K562 (cell line): ENCODE measurements around the gene TSTD1. TPM values are rescaled to one million over a fixed set of nuclear protein-coding genes. Genes with fewer than 3 reads are reported as not detected.
A peak's percentile ranks its signal among the peaks of the same experiment; 100 is the strongest.

Source experiments
- ATAC-seq: fragments of 200-7000 bp; cut with Tn5 transposase; 3 replicates; pipeline ENCODE4 v1.9.1; 2020; ENCODE audit warnings: moderate library complexity
- BruUV-seq: library from RNA; stranded (reverse); fragments of 400-500 nt; replicated peaks from 2 replicates; lab custom pipeline; 2021; lab: Mats Ljungman, UMichigan
- CTCF ChIA-PET: fragments of 300-600 bp; formaldehyde crosslinking; extraction: SDS; loops from one replicate; lab custom pipeline; 2021; ENCODE audit warnings: low intra/inter-chr PET ratio; lab: Yijun Ruan, JAX
- POLR2A ChIA-PET: fragments of 300-600, 350-650 bp; sonication (Branson Sonifier 250); formaldehyde crosslinking; extraction: SDS; loops from one replicate; lab custom pipeline; 2021; ENCODE audit warnings: antibody characterized with exemption, inconsistent platforms; lab: Yijun Ruan, JAX
- DNase-seq, 4 experiments: peaks; one replicate each; pipeline versions ENCODE4 v3.0.0 to v3.0.0-alpha.2; 2011 to 2018; ENCODE audit warnings: low spot score in 3 of 4, mixed read lengths in 3 of 4; ENCODE audit errors: extremely low read depth in 1 of 4
- FAIRE-seq: peaks from 2 replicates; lab custom pipeline; 2011; peaks lifted over from hg19 to GRCh38; lab: Jason Lieb, UNC
- H2AFZ ChIP-seq: 2 replicates; pipeline ENCODE4 v1.6.0; 2011; ENCODE audit warnings: low read depth, low read length, control low read depth, inconsistent platforms
- H3K27ac ChIP-seq: fragments of 200-600 bp; 3 replicates; pipeline ENCODE4 v1.8.0; 2011; ENCODE audit warnings: low read depth, mild to moderate bottlenecking, control low read depth, inconsistent platforms, low read length, moderate library complexity, mixed read lengths; ENCODE audit errors: extremely low read depth
- H3K27me3 ChIP-seq, 2 experiments: fragments of 300-600 bp in 1 of 2; 2 replicates in 1 of 2; 3 replicates in 1 of 2; pipeline versions ENCODE4 v1.6.0 to v1.8.0; 2011; ENCODE audit warnings: inconsistent platforms in 2 of 2, low read length in 2 of 2, mild to moderate bottlenecking in 1 of 2, mixed read lengths in 1 of 2, moderate library complexity in 1 of 2; ENCODE audit not compliant: control insufficient read depth in 2 of 2, insufficient read depth in 2 of 2
- H3K36me3 ChIP-seq: fragments of 300-600 bp; 3 replicates; pipeline ENCODE4 v1.8.0; 2011; ENCODE audit warnings: mild to moderate bottlenecking, low read length, inconsistent platforms; ENCODE audit not compliant: control insufficient read depth, insufficient read depth
- H3K4me1 ChIP-seq, 2 experiments: fragments of 200-600 bp in 1 of 2; replicated peaks in 1 of 2; 2 replicates in 1 of 2; 3 replicates in 1 of 2; pipeline versions ENCODE4 v1.5.1 to v1.8.0; 2011; ENCODE audit warnings: inconsistent platforms in 2 of 2, low read length in 2 of 2, mild to moderate bottlenecking in 1 of 2, mixed read lengths in 1 of 2, moderate library complexity in 1 of 2; ENCODE audit not compliant: control insufficient read depth in 2 of 2, insufficient read depth in 2 of 2
- H3K4me2 ChIP-seq: 2 replicates; pipeline ENCODE4 v1.6.1; 2011; ENCODE audit warnings: low read length, control low read depth, inconsistent platforms, mixed read lengths; ENCODE audit not compliant: insufficient read depth
- H3K4me3 ChIP-seq: fragments of 200-600 bp; sonication (generic), shearing (Covaris generic); 2 replicates; pipeline ENCODE4 v1.5.1; 2016; ENCODE audit warnings: control low read depth, inconsistent platforms
- H3K79me2 ChIP-seq: fragments of 200-600 bp; 3 replicates; pipeline ENCODE4 v1.8.0; 2011; ENCODE audit warnings: low read length, inconsistent platforms; ENCODE audit not compliant: control insufficient read depth, insufficient read depth
- H3K9ac ChIP-seq, 2 experiments: 2 replicates each; pipeline versions ENCODE4 v1.6.0 to v1.6.1; 2011; ENCODE audit warnings: low read depth in 2 of 2, low read length in 2 of 2, control low read depth in 1 of 2, inconsistent platforms in 1 of 2, mild to moderate bottlenecking in 1 of 2, mixed read lengths in 1 of 2; ENCODE audit not compliant: insufficient read depth in 1 of 2
- H3K9me1 ChIP-seq: one replicate; pipeline ENCODE4 v1.6.0; 2011; ENCODE audit warnings: inconsistent platforms, mild to moderate bottlenecking, low read length, moderate library complexity; ENCODE audit not compliant: control insufficient read depth, insufficient read depth
- H3K9me3 ChIP-seq: replicated peaks from 2 replicates; pipeline ENCODE4 v1.5.1; 2011; ENCODE audit warnings: low read depth, low read length, inconsistent platforms; ENCODE audit not compliant: control insufficient read depth, insufficient read depth
- H4K20me1 ChIP-seq: replicated peaks from 2 replicates; pipeline ENCODE4 v1.6.1; 2011; ENCODE audit warnings: low read length, inconsistent platforms, mixed read lengths; ENCODE audit not compliant: control insufficient read depth, insufficient read depth
- CBX1 ChIP-seq: sonication (generic); IDR thresholded peaks from 2 replicates; pipeline ENCODE4 v1.6.1; 2016; ENCODE audit warnings: antibody characterized with exemption, low read depth, mild to moderate bottlenecking
- NCOA4 ChIP-seq: fragments of 450-650 bp; IDR thresholded peaks from 2 replicates; pipeline ENCODE4 v1.6.1; 2018; ENCODE audit warnings: mild to moderate bottlenecking; ENCODE audit not compliant: partially characterized antibody
- POLR2G ChIP-seq: fragments of 200-400 bp; formaldehyde crosslinking; IDR thresholded peaks from 2 replicates; pipeline ENCODE4 v1.6.1; 2017; ENCODE audit warnings: low read depth, mild to moderate bottlenecking, antibody characterized with exemption, low read length, moderate library complexity
- RBFOX2 ChIP-seq: fragments of 200-400 bp; formaldehyde crosslinking; IDR thresholded peaks from 2 replicates; pipeline ENCODE4 v1.6.1; 2017; ENCODE audit warnings: low read depth, mild to moderate bottlenecking, low read length, moderate library complexity
- ZNF274 ChIP-seq: IDR thresholded peaks from 2 replicates; pipeline ENCODE4 v1.6.1; 2011; ENCODE audit warnings: low read depth, mild to moderate bottlenecking, low read length, moderate library complexity, borderline replicate concordance
- ZNF77 ChIP-seq: fragments of 250-450 bp; sonication (Bioruptor Pico); IDR thresholded peaks from 2 replicates; pipeline ENCODE4 v1.5.0; 2020
- WGBS: fragments of 100-300 bp; shearing (Covaris generic); methylation state at CpG from one replicate; pipeline ENCODE4 v1.1.6; 2016; ENCODE audit warnings: low coverage, mixed read lengths; ENCODE audit not compliant: insufficient coverage; ENCODE audit errors: missing lambda C conversion rate; 5-methylcytosine and 5-hydroxymethylcytosine counted together
- in situ Hi-C: fragments of 300-500 bp; cut with MboI; formaldehyde crosslinking; loops from 4 replicates; pipeline ENCODE4 v1.15.0; 2018; ENCODE audit warnings: inconsistent platforms, mixed read lengths
- intact Hi-C: fragments of 100-400 bp; cut with micrococcal nuclease; formaldehyde crosslinking; loops from 2 replicates; pipeline ENCODE4 v1.14.2; 2022
- polyA plus RNA-seq, 8 experiments: library from polyadenylated mRNA; depleted of rRNA in 4 of 8; stranded (reverse) in 5 of 8; unstranded in 3 of 8; fragments of >200 nt; fragmentation: Nextera tagmentation in 2 of 8; fragmentation: Illumina TruSeq in 1 of 8; extraction: Ambion mirVana in 2 of 8; extraction: Trizol in 1 of 8; gene quantifications; 2 replicates each; pipeline versions ENCODE4 v1.2.1 to v1.2.3, GENCODE V29; 2011 to 2014; ENCODE audit warnings: inconsistent platforms in 1 of 8, missing spikeins in 1 of 8
- total RNA-seq, 7 experiments: library from RNA; depleted of rRNA in 6 of 7; stranded (reverse); fragments of >200 nt in 6 of 7; fragmentation: Illumina TruSeq in 2 of 7; extraction: Trizol in 2 of 7; gene quantifications; 2 replicates each; pipeline versions ENCODE4 v1.2.1 to v1.2.3, GENCODE V29; 2011 to 2021; ENCODE audit warnings: low replicate concordance in 1 of 7
- TF ChIP-seq, protein P1 (sequence below): fragments of 450-650 bp; IDR thresholded peaks from 2 replicates; pipeline ENCODE4 v1.6.1; 2016
- TF ChIP-seq, protein P2 (sequence below): sonication (generic); formaldehyde crosslinking; IDR thresholded peaks from 2 replicates; pipeline ENCODE4 v1.8.0; 2022; ENCODE audit warnings: mild to moderate bottlenecking, missing genetic modification reagents
- TF ChIP-seq, protein P3 (sequence below): fragments of 250-450 bp; sonication (Bioruptor Pico); IDR thresholded peaks from 2 replicates; pipeline ENCODE4 v1.8.0; 2021; ENCODE audit warnings: borderline replicate concordance, mild to moderate bottlenecking, moderate library complexity; ENCODE audit not compliant: poor library complexity, severe bottlenecking

TSTD1 gene
- total and polyA plus RNA-seq, 9 of the 15 experiments (the other 6 are each of a cell fraction or from before 2014, with no cell fraction given) = 0.23 to 0.53 TPM; not detected in 7

DNA sequence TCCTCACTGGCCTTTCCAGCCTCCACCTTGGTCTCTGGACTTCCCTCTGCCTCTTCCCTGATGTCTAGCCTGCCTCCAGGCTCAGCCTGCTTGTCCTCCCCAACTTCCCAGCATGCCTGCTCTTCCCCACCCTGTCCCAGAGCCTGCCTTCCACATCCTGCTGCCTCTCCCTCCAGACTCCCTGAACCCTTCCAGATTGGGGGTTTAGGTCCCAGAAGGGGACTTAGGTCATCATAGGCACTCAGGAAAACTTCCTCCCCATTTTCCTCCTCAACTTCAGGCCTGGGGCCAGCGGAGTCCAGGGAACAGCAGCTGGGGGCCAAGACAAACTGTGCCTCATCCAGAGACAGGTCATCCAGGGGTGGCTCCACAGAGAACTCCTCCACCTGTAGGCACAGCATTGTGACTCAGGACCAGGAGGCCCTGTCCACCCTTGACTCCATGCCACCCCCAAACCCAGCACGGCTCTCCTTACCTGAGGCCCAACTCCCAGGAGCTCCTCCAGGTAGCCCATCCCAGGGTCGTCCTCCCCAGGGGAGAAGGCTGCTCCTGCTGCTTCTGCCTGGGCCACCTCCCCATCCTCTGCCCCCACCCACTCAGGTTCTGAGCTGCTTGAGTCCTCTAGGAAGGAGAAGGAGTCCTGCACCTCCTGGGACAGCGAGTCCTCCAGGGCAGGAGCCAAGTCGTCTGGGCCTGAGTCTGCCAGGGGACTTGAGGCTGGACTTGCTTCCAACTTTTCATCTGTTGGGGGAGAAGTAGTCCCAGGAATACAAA is 10.4 kb upstream of the TSTD1 start:
- Histone ChIP-seq H3K9me3 (no peaks in the 10 kb centered on the region; the same call in 1 of the 2 replicates), H3K9me1 (no peaks in the 10 kb centered on the region), H3K4me2 (no peak overlapping the region), H2AFZ (no peak overlapping the region), H3K4me3 (no peak overlapping the region), H3K79me2 (peaks cover 23% of the 10 kb centered on the region), H3K36me3 (no peaks in the 10 kb centered on the region; the same call in 2 of the 3 replicates), H4K20me1 (no peaks in the 10 kb centered on the region), H3K27ac (no peak overlapping the region), H3K27me3 (no peaks in the 10 kb centered on the region), H3K4me1 (peaks cover 11 to 15% of the 10 kb centered on the region in 2 experiments; a peak in 4 of 5 replicates), H3K9ac (peak overlapping the region in 1 of 2 experiments; percentile 22; a peak in 1 of 4 replicates)
- no TSS peak for BruUV-seq
- ChIA-PET CTCF (no interaction called here), POLR2A (interaction anchor here (0.6 kb wide), 1 partner anchor 55 kb away, joined by 3 read pairs; no protein-coding TSS in a partner anchor)
- FAIRE-seq = no peak
- no peak for TF ChIP-seq NCOA4
- TF ChIP-seq POLR2G = 0 out of 2 replicates have a peak, but pooled peaks have one; percentile 22
- TF ChIP-seq, protein P1, sequence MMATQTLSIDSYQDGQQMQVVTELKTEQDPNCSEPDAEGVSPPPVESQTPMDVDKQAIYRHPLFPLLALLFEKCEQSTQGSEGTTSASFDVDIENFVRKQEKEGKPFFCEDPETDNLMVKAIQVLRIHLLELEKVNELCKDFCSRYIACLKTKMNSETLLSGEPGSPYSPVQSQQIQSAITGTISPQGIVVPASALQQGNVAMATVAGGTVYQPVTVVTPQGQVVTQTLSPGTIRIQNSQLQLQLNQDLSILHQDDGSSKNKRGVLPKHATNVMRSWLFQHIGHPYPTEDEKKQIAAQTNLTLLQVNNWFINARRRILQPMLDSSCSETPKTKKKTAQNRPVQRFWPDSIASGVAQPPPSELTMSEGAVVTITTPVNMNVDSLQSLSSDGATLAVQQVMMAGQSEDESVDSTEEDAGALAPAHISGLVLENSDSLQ = no peak
- TF ChIP-seq, protein P2, sequence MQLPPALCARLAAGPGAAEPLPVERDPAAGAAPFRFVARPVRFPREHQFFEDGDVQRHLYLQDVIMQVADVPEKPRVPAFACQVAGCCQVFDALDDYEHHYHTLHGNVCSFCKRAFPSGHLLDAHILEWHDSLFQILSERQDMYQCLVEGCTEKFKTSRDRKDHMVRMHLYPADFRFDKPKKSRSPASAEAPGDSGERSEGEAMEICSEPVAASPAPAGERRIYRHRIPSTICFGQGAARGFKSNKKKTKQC (CRISPR knock-in tag) = no peak
- TF ChIP-seq ZNF77 = no peak
- peak; percentile 82 for TF ChIP-seq ZNF274
- 0 out of 2 replicates have a peak, but pooled peaks have one; percentile 24 for TF ChIP-seq RBFOX2
- TF ChIP-seq CBX1 = no peak
- TF ChIP-seq, protein P3, sequence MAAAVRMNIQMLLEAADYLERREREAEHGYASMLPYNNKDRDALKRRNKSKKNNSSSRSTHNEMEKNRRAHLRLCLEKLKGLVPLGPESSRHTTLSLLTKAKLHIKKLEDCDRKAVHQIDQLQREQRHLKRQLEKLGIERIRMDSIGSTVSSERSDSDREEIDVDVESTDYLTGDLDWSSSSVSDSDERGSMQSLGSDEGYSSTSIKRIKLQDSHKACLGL (CRISPR knock-in tag) = no peak
- intact Hi-C loops (no loop called here), in situ Hi-C loops (no loop called here)
- DNase-seq = no peak
- 52% methylated on average over 5 of the region's 5 CpGs for WGBS
- ATAC-seq = no peak
